Measurements from ENCODE around the gene IL1R1. TPM values are rescaled to one million over a fixed set of nuclear protein-coding genes. Genes with fewer than 3 reads are reported as not detected.

IL1R1 gene
- total RNA-seq, 1 donor from 2014 or later: 22.6 TPM

DNA sequence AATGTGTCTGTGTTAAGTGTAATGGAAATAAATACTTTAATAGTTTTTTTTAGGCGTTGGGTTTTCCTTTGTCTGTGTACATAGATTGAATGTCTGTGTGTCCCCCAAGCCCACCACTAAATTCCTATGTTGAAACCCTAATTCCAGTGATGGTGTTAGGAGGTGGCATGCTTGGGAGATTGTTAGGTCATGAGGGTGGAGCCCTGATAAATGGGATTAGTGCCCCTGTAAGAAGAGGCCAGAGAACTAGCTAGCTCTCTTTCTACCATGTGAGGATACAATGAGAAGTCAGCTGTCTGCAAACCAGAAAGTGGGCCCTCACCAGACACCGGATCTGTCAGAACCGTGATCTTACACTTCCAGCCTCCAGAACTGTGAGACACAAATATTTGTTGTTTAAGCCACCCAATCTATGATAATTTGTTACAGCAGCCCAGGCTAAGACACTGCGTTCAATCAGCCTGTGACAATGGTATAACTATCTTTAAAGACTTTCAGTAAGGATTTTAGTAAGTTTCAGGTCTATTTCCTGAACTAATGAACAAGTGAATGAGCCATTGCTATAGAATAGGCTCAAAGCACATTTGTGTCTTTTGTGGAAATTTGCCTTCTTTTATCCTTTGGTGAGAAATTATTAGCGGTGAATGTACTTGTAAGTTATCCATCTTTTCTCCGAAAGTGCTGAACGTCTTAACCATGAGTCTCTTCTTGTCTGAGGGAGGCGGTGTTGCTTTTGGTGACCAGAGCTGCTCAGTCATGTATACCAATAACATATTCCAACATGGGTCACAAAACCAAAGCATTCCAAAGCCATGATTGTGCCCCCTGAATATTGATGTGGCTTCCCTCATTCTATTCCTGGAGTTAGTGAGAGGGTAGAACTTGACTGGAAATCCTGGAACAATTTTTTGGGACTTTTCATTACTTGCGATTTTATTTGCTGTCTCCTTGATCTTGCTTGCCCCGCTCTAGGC lies 29.6 kb upstream of the IL1R1 start:
- H3K27me3 ChIP-seq (ENCODE audit: low read depth): no peaks in the 10 kb centered on the region
- DNase-seq: no peak
- TF ChIP-seq, protein P1, sequence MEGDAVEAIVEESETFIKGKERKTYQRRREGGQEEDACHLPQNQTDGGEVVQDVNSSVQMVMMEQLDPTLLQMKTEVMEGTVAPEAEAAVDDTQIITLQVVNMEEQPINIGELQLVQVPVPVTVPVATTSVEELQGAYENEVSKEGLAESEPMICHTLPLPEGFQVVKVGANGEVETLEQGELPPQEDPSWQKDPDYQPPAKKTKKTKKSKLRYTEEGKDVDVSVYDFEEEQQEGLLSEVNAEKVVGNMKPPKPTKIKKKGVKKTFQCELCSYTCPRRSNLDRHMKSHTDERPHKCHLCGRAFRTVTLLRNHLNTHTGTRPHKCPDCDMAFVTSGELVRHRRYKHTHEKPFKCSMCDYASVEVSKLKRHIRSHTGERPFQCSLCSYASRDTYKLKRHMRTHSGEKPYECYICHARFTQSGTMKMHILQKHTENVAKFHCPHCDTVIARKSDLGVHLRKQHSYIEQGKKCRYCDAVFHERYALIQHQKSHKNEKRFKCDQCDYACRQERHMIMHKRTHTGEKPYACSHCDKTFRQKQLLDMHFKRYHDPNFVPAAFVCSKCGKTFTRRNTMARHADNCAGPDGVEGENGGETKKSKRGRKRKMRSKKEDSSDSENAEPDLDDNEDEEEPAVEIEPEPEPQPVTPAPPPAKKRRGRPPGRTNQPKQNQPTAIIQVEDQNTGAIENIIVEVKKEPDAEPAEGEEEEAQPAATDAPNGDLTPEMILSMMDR (IDR thresholded peaks at IDR 0.05; ENCODE audit: borderline replicate concordance): no peak
- H3K9me3 ChIP-seq (replicated peaks): no peaks in the 10 kb centered on the region
- H3K4me1 ChIP-seq: peaks cover 16% of the 10 kb centered on the region
- intact Hi-C loops (cut with micrococcal nuclease): no loop called here
- H3K4me3 ChIP-seq: no peak overlapping the region
- no peaks in the 10 kb centered on the region for H3K36me3 ChIP-seq
- no peak overlapping the region for H3K27ac ChIP-seq (replicated peaks)

DNA sequence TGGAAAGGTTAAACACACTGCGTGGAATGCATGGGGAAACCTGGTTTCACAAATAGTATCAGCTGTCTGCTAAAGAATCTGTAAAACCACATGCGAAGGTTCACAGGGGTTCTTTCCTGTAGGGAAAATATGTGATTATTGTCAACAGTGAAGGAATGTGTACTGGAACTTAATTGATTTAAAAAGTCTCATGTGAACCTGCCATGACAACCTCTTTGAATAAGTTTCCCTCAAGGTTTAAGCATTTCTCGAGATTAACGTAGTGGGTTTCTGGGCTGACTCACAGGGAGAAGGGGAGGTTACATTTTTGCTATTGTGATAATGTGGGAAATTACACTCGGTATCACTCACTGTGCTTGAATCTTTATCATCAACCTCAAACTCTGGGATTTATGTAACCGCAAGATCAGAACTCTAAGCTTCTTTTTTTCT lies 28.2 kb upstream of the IL1R1 start:
- Histone ChIP-seq H3K36me3 (no peaks in the 10 kb centered on the region), H3K27ac (replicated peaks) (no peak overlapping the region), H3K4me3 (no peak overlapping the region), H3K9me3 (replicated peaks) (no peaks in the 10 kb centered on the region), H3K27me3 (ENCODE audit: low read depth) (no peaks in the 10 kb centered on the region), H3K4me1 (peaks cover 18% of the 10 kb centered on the region)
- no peak for DNase-seq
- TF ChIP-seq, protein P1 (IDR thresholded peaks at IDR 0.05; ENCODE audit: borderline replicate concordance): no peak
- intact Hi-C loops (cut with micrococcal nuclease): no loop called here

DNA sequence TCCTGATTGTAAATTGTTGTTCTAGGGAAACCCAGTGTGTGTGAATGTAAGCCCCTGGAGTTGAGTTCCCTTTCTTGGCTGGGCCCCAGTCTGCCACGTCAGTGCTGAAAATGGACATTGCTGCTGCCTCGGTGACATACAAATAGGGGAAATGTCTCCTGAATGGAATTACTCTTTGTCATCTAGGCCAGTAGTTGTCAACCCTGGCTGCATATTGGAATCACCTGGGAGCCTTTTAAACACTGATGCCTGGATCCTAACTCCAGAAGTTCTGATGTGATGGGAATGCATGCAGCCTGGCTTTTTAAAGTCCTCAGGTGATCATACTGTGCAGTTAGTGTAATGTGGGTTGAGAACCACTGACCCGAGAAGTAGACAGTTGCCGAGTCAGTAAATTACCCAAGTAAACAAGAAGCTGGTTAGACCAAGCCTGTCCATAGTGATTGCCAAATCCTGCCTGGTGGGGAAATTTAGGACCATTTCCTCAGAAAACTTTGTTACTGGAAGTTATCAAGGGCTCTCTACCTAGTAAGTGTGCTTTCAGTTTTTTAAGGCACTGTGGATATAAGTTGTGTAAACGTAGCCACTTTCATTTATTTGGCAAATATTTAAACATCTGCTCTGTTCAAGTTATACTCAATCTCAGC lies 27.6 kb upstream of the IL1R1 start:
- no peaks in the 10 kb centered on the region for H3K27me3 ChIP-seq (ENCODE audit: low read depth)
- H3K4me3 ChIP-seq: no peak overlapping the region
- H3K36me3 ChIP-seq: no peaks in the 10 kb centered on the region
- TF ChIP-seq, protein P1 (IDR thresholded peaks at IDR 0.05; ENCODE audit: borderline replicate concordance): no peak
- peaks cover 18% of the 10 kb centered on the region for H3K4me1 ChIP-seq
- intact Hi-C loops (cut with micrococcal nuclease): no loop called here
- no peak for DNase-seq
- H3K9me3 ChIP-seq (replicated peaks): no peaks in the 10 kb centered on the region
- no peak overlapping the region for H3K27ac ChIP-seq (replicated peaks)

DNA sequence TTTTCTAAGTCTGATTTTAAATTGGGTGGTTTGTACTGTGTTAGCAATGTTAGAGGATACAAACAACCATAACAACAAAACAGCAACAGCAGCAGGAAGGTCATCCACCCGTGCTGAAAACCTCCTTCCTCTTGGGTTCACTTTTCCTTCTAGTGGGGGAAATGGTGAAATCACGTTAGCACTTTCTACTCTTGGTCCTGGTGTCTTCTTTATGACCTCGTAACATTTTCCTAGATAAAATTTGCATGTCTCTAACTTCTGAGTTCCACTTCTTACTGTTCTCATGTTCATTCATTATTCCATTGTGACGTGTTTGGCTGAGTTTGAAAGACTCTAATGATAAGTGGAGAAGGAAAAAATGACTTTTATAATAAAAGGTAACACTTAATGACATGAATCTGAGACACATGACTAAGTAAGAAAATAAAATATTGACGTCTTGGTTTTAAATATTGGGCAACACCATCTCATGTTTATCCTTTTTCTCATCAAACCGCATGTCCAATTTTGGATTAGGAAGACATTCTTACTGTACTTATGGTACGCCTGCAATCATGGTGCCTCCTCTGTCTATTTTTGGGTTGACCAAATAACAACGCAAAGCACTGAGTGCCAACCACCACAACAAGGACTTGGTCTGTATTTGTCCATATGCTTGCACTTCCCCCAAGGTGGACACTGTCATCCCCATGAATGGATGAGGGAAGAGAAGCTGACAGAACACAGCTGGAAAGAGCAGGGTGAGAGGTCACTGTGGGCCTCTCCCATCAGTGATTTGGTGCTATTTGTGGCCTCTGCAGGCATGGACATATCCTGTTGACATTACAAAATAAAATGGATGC lies 25.7 kb upstream of the IL1R1 start:
- Histone ChIP-seq H3K36me3 (no peaks in the 10 kb centered on the region), H3K27me3 (ENCODE audit: low read depth) (no peaks in the 10 kb centered on the region), H3K4me3 (no peak overlapping the region), H3K4me1 (peaks cover 18% of the 10 kb centered on the region), H3K9me3 (replicated peaks) (no peaks in the 10 kb centered on the region), H3K27ac (replicated peaks) (peak overlapping the region; percentile 68)
- TF ChIP-seq, protein P1 (IDR thresholded peaks at IDR 0.05; ENCODE audit: borderline replicate concordance): no peak
- intact Hi-C loops (cut with micrococcal nuclease): no loop called here
- DNase-seq: no peak

DNA sequence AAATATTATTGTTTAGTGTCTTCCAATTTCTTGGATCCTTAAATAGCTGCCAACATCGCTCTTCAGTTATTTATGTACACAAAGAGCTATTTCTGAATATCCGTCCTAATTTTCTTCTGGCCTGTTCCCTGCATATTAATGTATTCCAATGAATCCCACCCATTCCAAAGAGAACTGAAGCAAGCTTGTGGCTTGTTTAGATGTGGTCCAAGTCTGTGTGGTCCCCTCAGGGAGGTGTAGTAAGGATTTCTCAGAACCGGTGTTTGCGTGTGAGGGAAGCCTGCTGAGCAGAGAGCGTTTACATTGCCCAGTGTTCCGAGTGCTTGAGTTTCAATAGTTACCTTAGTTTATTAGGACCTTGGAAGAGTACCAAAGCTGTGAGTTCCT lies 25.1 kb upstream of the IL1R1 start:
- DNase-seq: no peak
- intact Hi-C loops (cut with micrococcal nuclease): no loop called here
- H3K4me3 ChIP-seq: no peak overlapping the region
- H3K27ac ChIP-seq (replicated peaks): peak overlapping the region; percentile 68
- H3K4me1 ChIP-seq: peaks cover 19% of the 10 kb centered on the region
- TF ChIP-seq, protein P1 (IDR thresholded peaks at IDR 0.05; ENCODE audit: borderline replicate concordance): no peak
- H3K27me3 ChIP-seq (ENCODE audit: low read depth): no peaks in the 10 kb centered on the region
- no peaks in the 10 kb centered on the region for H3K36me3 ChIP-seq
- no peaks in the 10 kb centered on the region for H3K9me3 ChIP-seq (replicated peaks)
